Embryonic facial prominence (tissue), 1 donor: ENCODE results near the gene U2AF1L4.
"Not testable (repeated sequence)": the region's sequence is repeated elsewhere in the genome, so short reads cannot be mapped to it uniquely, and the experiment has no call there.

Source experiments
- DNase-seq: peaks from one replicate; pipeline ENCODE4 v3.0.0-alpha.2; 2016; ENCODE audit errors: extremely low spot score

Gene U2AF1L4

DNA sequence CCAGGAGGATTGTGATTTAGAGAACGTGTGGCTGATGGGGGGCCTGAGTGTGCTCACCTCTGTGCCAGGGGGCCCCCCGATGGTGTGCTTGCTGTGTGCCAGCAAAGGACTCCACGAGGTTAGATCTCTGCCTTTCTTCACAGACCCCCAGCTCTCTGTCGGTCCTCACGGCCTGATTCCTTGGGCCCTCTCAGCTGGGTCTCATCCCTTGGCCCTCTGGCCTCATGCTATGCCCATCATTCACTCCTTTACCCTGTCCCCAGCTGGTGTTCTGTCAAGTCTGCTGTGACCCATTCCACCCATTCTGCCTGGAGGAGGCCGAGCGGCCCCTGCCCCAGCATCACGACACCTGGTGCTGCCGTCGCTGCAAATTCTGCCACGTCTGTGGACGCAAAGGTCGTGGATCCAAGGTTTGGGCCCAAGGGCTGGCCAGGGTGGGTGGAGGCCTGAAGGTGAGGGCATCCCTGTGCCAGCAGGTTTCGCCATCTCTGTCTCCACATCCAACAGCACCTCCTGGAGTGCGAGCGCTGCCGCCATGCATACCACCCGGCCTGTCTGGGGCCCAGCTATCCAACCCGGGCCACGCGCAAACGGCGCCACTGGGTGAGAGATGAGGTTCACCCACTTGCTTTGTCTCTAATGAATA lies 19.9 kb downstream of the U2AF1L4 start:
- no peak for DNase-seq

DNA sequence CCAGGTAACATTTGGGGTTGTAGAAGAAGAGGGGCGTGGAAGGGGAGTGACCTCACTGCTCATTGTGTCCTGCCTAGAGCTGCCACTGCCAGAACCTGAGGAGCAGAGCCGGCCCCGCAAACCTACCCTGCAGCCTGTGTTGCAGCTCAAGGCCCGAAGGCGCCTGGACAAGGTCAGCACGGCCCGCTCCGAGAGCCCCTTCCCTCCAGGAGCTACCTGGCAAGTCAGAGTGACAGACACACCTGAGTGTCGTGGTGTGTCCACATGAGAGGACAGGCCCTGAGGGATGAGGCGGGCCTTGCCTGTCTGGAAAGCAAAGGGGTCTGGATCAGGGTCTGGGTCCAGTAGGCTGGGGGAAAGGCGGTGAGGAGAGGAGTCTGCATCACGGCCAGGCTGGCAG lies 20.7 kb downstream of the U2AF1L4 start:
- no peak for DNase-seq

DNA sequence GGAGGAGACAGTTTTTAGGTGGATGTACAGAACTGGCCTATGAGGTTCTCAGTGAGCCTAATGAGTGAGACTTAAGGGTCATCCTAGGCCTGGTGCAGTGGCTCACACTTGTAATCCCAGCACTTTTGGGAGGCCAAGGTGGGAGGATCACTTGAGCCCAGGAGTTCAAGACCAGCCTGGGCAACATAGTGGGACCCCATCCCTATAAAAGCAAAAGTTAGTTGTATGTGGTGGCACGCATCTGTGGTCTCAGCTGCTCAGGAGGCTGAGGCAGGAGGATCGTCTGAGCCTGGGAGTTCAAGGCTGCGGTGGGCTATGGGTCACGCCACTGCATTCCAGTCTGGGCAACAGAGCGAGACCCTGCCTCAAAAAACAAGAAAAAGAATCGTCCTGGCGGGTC lies 21.1 kb downstream of the U2AF1L4 start:
- DNase-seq, result not testable (repeated sequence)

DNA sequence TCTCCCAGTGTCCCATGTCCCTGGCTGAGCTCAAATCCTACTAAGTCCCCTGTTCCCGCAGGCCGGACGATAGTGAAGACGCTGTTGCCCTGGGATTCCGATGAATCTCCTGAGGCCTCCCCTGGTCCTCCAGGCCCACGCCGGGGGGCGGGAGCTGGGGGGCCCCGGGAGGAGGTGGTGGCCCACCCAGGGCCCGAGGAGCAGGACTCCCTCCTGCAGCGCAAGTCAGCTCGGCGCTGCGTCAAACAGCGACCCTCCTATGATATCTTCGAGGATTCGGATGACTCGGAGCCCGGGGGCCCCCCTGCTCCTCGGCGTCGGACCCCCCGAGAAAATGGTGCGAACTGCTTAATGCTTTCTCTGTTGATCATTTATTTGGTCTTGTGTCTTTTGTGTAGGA lies 21.5 kb downstream of the U2AF1L4 start:
- DNase-seq, result no peak

DNA sequence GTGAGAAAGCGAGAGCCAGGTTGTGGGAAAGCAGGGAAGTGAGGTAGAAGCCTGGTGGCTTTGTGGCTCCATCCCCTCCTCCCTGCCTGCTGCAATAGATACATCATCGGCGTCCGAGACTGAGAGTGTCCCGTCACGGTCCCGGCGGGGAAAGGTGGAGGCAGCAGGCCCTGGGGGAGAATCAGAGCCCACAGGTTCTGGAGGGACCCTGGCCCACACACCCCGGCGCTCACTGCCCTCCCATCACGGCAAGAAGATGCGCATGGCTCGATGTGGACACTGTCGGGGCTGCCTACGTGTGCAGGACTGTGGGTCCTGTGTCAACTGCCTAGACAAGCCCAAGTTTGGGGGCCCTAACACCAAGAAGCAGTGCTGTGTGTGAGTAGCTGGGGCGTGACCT lies 22.3 kb downstream of the U2AF1L4 start:
- DNase-seq, result no peak

DNA sequence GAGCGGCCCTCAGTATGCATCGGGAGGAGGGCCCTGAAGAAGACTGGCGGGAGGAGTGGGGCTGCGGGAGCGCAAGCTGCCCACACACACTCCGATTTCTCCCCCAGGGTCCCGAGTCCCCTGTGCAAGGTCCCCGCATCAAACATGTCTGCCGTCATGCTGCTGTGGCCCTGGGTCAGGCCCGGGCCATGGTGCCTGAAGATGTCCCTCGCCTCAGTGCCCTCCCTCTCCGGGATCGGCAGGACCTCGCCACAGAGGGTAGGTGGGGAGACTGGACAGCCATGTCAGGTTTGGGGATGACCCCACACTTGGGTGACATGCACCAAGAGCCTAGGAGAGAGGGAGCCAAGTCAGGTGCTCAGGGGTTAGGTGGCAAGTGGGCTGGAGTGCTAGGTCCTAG lies 22.8 kb downstream of the U2AF1L4 start:
- DNase-seq, result no peak

DNA sequence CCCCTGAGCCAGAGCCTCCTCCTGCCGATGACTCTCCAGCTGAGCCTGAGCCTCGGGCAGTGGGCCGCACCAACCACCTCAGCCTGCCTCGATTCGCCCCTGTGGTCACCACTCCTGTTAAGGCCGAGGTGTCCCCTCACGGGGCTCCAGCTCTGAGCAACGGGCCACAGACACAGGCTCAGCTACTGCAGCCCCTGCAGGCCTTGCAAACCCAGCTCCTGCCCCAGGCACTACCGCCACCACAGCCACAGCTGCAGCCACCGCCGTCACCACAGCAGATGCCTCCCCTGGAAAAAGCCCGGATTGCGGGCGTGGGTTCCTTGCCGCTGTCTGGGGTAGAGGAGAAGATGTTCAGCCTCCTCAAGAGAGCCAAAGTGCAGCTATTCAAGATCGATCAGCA lies 23.8 kb downstream of the U2AF1L4 start:
- DNase-seq, result no peak

DNA sequence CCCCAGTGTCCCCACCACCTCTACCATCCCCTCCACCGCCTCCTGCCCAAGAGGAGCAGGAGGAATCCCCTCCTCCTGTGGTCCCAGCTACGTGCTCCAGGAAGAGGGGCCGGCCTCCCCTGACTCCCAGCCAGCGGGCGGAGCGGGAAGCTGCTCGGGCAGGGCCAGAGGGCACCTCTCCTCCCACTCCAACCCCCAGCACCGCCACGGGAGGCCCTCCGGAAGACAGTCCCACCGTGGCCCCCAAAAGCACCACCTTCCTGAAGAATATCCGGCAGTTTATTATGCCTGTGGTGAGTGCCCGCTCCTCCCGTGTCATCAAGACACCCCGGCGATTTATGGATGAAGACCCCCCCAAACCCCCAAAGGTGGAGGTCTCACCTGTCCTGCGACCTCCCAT lies 24.6 kb downstream of the U2AF1L4 start:
- no peak for DNase-seq

DNA sequence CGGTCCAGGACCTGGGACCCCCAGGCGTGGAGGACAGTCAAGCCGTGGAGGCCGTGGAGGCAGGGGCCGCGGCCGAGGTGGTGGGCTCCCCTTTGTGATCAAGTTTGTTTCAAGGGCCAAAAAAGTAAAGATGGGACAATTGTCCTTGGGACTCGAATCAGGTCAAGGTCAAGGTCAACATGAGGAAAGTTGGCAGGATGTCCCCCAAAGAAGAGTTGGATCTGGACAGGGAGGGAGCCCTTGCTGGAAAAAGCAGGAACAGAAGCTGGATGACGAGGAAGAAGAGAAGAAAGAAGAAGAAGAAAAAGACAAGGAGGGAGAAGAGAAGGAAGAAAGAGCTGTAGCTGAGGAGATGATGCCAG lies 25.1 kb downstream of the U2AF1L4 start:
- DNase-seq, result no peak

DNA sequence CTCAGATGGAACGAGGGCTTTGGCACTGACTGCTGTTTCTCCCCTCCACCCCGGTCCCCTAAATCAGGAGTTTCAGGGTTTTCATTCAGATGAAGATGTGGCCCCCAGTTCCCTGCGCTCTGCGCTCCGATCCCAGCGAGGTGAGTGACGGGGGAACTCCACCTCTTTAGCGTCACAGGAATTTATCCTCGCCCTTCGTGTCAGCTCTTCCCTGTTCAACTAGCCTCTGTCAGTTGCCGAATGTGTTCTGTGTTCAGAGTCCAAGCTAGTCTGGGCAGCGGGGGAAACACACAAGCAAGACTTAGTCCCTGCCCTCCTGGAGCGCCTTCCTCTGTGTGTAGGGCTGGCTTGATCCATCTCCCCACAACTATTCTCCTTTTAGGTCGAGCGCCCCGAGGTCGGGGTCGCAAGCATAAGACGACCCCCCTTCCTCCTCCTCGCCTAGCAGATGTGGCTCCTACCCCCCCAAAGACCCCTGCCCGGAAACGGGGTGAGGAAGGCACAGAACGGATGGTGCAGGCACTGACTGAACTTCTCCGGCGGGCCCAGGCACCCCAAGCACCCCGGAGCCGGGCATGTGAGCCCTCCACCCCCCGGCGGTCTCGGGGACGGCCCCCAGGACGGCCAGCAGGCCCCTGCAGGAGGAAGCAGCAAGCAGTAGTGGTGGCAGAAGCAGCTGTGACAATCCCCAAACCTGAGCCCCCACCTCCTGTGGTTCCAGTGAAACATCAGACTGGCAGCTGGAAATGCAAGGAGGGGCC lies 25.6 kb downstream of the U2AF1L4 start:
- no peak for DNase-seq

DNA sequence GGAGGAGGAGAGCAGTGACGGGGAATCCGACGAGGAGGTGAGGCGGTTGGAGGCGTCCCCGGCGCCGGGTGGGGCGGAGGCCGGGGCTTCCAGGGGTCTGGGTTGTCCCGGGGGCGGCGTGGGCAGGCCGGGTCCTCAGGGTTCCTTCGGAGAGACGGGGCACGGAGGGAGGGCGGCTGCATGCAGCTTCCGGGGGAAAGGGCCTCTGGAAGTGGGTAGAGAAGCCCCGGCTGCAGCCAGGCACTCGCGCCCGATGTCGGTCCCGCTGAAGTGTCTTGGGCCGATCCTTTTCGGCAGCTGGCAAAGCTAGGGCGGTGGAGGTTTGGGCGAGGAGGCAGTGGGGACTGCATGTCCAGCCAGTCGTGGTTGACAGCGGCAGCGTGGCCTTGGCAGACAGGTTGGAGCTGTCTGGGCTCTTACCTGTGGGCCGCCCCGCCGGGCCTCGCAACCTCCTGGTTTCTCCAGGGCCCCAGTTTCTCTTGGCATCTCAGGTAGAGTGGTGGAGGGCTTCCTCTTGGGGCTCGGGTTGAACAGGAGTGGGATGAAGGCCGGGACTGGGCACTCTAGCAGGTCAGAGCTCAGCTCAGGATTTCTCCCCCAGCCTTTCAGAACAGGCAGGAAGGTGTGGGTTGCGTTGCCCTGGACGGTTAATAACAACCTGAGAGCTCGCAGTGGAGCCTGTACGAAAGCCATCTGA lies 26.7 kb downstream of the U2AF1L4 start:
- DNase-seq, result no peak

DNA sequence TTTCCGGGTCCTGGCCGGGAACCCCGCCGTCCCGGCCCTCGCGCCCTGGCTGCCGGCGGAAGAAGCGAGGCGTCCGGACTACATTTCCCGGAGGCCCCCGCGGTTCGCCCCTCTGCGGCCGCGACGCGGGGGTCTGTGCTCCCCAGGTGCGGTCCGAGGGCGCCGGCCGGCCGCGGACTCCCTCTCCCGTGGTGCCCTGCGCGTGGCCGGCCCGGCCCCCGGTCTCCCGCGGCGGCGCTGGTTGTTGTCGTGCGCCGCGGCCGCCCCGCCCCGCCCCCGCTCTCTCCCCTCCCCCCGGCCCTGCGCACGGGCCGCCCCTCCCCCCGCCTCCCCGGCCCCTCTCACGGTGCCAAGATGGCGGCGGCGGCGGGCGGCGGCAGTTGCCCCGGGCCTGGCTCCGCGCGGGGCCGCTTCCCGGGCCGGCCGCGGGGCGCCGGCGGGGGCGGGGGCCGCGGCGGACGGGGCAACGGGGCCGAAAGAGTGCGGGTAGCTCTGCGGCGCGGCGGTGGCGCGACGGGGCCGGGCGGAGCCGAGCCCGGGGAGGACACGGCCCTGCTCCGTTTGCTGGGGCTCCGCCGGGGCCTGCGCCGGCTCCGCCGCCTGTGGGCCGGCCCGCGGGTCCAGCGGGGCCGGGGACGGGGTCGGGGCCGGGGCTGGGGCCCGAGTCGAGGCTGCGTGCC lies 27.4 kb downstream of the U2AF1L4 start, which contains the start of gene KMT2B:
TSS of gene KMT2B (plus strand) at position 339 of the 680 bp plus-strand sequence. CDS start at position 355, 16 bp downstream.
- no peak for DNase-seq

DNA sequence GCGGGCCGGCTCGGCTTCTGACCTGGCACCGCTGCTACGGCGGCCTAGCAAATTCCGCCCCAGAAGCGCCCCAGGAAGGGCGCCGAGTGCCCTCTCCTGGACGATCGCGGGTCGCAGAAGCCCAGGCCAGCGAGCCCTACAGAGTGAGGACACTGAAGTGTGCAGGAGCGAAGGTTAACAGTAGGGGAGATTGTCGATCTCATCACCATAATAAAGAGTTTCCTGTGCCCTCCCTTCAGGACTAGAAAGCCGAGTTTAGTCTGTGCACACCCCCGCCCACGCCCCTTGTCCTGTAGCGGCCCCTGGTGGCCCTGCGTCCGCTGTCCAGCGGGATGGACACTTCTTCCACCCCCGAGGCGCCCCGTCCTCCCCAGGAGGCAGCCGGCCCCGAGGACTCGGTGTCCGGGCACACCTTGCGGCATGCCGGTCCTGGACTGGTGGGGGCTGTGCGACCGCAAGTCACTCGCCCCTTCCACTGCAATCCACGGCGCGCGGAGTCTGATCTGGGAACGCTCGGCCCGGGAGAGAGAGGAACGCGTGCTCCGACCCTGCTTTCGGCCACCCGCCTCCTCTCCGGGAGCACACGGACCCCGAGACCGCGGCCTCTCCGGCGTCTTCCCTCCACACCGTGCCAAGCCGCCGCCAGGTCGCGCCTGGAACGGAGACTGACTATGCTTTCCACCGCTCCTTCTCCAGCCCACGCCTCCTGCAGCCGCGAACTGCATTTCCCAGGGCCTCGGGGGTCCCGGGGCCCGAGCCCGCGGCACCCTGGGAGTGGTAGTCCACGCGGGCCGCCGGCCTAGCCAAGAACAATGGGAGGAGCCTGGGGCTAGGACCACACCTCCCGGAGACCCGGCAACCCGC lies 28.2 kb downstream of the U2AF1L4 start:
- peak; percentile 90 for DNase-seq

DNA sequence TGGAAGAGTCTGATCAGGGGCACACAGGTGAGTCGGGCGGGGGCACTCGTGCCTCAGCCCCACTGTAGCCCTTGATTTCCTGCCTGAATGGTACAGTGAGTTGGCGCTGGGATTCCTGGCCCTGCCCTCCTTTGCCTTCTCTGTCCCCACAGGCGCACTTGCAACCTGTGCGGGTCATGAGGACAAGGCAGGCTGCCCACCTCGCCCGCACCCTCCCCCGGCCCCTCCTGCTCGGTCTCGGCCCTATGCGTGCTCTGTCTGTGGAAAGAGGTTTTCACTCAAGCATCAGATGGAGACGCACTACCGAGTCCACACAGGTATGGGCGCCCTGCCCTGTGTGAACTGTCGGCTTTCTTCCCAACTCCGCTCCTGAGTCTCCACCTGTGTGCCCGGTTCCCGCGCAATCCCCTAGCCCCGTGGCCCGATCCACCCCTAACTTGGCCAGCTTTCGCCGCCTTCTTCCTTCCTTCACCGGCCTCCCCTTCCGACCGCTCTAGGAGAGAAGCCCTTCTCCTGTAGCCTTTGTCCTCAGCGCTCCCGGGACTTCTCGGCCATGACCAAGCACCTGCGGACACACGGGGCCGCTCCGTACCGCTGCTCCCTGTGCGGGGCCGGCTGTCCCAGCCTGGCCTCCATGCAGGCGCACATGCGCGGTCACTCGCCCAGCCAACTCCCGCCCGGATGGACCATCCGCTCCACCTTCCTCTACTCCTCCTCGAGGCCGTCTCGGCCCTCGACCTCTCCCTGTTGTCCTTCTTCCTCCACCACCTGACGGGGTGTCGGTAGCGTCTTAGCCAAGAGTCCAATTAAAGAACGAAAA lies 29.0 kb downstream of the U2AF1L4 start:
- no peak for DNase-seq

DNA sequence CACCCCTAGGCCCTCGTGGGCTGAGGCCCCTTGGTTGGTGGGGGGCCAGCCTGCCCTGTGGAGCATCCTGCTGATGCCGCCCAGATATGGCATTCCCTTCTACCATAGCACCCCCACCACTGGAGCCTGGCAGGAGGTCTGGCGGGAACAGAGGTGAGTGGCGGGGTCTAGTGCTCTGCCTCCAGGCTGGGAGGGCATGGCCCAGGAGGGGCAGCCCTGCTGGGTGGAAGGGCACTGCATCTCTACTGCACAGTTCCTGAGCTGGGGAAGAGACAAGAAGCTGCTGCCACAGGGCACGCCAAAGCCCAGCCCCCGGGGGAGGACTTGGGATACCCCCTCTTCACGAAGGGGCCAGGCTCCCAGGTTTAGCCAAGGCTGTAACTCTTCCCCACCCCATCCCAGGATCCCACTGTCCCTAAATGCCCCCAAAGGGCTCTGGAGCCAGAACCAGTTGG lies 29.8 kb downstream of the U2AF1L4 start:
- DNase-seq, result no peak

DNA sequence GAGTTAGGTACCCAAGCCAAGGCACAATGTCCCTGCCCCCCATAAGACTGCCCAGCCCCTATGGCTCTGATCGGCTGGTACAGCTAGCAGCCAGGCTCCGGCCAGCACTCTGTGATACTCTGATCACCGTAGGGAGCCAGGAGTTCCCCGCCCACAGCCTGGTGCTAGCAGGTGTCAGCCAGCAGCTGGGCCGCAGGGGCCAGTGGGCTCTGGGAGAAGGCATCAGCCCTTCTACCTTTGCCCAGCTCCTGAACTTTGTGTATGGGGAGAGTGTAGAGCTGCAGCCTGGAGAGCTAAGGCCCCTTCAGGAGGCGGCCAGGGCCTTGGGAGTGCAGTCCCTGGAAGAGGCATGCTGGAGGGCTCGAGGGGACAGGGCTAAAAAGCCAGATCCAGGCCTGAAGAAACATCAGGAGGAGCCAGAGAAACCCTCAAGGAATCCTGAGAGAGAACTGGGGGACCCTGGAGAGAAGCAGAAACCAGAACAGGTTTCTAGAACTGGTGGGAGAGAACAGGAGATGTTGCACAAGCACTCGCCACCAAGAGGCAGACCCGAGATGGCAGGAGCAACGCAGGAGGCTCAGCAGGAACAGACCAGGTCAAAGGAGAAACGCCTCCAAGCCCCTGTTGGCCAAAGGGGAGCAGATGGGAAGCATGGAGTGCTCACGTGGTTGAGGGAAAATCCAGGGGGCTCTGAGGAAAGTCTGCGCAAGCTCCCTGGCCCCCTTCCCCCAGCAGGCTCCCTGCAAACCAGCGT lies 30.4 kb downstream of the U2AF1L4 start:
- DNase-seq, result no peak

DNA sequence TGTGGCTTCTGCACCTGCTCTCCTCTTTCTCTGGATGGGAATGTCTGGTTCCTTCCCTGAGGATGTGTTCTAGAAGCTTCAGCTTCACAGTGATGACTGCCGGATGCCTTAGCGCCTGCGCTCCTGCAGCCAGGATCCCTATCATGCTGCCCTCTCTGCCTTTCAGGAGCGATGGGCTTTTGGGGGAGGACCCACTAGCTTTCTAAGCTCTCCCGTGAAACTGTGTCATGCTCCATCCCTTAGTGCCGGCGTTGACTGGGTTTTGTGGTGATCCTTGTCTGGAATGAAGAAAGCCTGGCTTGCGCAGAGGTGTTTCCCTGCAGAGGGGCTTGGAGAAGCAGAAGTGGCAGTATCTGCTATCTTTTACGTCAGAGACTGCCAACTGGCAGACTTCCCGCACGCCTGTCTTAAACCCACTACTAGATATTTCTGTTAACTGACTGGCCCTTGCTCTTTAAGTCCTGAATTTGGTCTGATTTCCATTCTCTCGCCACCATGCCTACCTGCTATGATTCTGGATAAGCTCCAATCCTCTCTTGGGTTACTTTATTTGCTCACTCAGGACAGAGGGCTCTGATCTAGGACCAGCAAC lies 31.2 kb downstream of the U2AF1L4 start:
- DNase-seq, result no peak

DNA sequence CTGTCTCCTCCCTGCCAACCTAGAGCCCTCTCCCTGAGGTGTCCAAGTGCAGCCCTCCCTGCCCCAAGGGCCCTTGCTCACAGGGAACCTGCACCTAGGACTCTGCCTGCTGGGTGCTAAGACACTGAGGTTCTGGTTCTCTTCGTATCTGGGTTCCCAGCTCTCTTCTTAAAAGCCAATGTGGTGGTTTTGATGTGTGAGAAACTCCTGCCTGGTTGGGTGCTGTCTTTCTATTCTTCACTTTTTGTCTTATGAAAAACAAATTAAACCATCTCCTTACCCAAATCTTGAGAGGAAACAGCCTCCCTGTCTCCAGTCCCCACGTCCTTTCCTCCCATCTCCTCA lies 31.7 kb downstream of the U2AF1L4 start:
- DNase-seq, result no peak
